HG02973 (cell line): ENCODE results near the gene ACSBG1.
"Not testable (repeated sequence)": the region's sequence is repeated elsewhere in the genome, so short reads cannot be mapped to it uniquely, and the experiment has no call there.

Source experiments
- ATAC-seq: cut with Tn5 transposase; IDR thresholded peaks from one replicate; pipeline ENCODE4 v1.9.1; 2021; ENCODE audit warnings: moderate library complexity; ENCODE audit not compliant: unreplicated experiment

ACSBG1 gene

DNA sequence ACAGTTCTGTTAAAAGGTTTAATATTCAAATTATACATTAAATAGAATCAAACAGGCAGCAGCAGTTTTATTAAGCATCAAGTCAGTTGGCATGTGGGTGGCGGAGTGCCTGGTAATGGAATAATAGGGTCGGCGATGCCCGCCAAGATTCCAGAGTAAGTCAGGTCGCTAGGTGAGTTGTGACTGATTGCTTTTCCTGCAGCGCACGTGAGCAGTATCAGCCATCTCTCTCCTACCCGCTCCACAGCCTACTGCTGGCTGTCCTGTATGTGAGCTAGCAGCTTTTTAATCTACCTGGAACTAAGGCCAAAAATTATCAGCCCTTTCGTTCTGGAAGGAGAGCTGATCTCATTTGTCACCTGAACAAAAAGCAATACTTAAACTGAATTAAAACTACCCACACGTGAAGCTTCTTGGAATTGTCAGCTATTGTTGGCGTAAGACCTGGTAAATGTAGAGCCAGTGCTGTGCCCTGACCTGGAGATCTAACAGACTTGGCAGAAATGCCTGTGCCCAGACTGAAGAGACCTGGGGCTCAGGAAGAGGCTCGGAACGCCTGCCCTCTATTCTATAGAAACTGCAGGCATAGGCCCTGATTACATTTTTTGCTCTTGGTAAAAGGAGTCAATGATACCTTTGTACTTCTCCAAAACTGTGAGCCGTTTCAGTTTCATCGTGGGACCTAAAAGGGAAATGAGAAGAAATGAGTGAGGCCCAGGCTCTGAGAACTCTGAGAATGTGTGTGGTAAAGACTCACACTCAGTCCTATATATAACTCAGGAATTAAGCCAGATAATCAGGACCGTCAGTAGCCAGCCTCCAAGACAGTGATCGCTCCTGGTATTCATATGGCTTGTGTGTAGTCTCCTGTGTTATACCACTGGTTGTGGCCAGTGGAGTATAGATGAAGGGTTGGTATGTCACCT is 63.3 kb downstream of the ACSBG1 start:
- peak; percentile 50 for ATAC-seq

DNA sequence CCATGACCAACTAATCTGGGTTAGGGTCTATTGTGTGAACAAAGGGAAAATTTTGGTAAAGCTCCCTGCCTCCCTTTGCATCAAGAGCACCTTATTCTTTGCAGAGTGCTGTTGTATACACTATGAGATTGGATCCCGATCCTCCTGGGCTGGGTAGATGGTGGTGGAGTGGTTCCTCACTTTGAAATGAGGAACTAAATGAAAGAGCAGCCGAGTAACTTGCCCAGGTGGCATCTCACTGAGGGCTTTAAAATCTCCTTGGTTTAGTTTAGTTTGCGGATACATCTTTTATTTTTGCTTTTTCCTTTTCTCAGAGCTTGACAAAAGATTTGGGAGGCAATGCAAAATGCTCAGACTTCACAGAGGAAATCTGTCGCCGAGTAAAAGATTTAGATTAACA is 65.8 kb downstream of the ACSBG1 start:
- ATAC-seq: no peak

DNA sequence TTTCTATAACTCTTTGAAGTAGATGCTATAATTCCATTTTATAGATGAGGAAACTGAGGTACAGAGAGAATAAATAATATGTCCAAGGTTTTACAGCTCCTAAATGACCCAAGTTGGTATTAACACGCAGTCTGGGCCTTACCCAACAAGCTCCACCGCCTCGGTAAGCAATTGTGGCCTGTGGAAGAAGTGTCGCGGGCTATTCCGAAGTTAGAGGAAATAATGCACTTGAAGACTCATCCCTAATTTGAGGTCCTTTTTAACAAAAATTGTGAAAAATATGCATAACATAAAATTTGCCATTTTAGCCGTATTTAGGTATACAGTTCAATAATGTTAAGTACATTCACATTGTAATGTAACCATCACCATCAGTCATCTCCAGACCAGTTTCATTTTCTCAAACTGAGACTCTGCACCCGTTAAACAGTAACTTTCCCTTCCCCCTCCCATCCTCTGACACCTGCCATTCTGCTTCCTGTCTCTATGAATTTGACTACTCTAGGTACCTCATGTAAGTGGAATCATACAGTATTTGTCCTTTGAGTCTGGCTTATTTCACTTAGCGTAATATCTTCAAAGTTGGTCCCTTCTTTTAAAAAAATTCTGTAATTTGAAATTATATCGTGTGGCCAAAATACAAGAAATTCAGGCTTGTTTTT is 67.0 kb downstream of the ACSBG1 start:
- peak; percentile 70 for ATAC-seq

DNA sequence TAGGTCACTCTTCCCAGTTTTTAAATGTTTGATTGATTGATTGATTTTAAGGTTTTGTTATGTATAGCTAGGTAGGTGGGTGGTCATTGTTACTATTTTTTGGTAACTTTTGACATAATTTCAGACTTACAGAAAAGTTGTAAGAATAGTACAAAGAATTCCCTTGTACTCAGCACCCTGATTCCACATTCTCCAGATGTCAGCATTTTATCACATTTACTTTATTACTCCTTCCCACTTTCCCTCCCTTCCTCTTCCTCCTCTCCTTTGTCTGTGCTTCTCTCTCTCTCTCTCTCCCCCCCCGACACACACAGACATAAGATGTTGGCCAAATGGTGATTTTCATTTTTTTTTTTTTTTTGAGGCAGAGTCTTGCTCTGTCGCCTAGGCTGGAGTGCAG is 70.4 kb downstream of the ACSBG1 start:
- ATAC-seq: no peak

DNA sequence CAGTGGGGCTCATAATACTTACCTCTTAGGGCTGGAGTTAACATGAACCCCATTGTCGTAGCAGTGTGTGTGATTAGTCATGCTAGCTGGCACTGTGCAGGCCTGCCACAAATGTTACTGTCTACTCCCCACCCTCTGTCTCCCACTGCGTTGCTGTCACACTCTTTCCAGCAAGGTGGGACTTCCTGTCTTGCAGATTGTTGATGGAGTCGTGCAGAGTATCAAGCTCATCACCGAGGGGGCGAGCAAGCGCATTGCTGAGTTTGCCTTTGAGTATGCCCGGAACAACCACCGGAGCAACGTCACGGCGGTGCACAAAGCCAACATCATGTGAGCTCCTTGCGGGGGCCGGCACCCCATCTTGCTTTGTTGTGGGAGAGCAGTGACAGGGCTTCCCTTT is 72.3 kb downstream of the ACSBG1 start:
- ATAC-seq: no peak

DNA sequence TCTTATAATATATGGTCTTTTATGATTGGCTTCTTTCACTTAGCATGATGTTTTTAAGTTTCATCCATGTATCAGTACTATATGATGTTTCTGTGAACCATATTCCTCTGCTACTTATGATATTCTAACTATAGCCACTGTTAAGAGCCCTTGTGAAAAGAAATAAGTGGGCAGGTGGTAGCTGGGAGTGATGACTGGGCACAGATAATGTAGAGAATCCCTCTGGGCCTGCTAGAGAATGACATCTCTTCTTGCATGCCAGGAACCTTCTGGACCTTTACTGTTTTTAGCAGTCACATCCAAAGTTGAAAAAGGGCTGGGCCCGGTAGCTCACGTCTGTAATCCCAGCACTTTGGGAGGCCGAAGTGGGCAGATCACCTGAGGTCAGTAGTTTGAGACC is 75.0 kb downstream of the ACSBG1 start:
- ATAC-seq: no peak

DNA sequence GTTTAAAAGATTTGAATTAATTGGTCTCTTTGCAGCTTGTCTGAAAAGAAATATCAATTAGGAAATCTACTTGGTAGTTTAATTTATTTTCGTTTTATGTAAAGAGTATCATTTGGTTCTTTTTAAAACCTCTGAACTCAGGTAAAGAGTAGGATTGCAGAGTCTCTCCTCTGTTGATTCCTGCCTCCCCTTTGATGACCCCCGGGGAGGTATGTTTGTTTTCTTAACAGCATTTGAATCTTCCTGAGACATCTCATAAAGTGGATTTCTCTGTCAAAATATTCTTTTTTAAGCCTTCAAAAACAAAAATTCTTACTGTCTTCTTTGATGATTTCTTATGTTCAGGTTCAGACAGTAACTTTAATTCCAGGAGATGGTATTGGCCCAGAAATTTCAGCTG is 77.2 kb downstream of the ACSBG1 start:
- no peak for ATAC-seq

DNA sequence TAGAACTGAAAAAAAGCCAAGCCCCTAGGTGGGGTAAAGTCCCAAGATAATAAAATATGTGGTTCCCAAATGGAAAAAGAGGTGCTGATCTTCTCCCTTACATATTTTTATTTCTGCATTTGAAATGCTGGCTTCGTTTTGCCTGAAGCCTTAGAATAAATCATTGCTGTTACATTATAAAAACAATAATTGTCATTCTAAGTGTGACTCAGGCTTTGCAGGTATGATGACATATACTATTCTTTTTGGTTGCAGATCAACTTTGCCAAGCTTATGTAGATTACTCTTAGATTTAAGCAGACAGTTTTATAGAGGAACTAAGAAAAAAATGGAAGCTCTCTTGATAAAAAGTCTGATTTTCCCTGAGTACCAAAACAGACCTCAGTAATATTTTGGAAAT is 77.7 kb downstream of the ACSBG1 start:
- ATAC-seq: no peak

DNA sequence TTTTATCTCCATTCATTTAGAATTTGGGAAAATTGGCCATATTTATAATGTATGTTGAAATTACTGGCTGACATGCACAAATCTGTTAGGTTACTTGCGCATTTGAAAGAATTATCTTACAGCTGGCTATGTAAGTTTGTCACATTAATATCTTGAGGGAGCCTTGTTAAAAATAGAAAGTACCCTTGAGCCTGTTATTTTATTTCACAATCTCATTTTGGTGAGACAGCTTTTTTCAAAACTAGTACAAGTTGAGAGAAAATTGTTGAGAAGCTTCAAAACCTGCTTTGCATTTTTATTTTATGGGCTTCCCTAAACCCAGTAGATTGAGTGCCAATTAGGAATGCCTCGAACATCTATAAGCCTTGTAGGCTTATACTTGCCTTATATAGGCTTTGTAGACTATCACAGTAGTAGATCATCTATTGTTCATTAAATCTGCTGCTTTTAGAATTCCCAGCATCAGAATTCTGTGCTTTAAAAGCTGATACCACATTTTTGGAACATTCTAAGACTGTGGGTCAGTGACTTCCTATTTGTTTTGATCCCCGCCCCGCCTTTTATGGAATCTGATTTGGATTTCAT is 78.9 kb downstream of the ACSBG1 start:
- no peak for ATAC-seq

DNA sequence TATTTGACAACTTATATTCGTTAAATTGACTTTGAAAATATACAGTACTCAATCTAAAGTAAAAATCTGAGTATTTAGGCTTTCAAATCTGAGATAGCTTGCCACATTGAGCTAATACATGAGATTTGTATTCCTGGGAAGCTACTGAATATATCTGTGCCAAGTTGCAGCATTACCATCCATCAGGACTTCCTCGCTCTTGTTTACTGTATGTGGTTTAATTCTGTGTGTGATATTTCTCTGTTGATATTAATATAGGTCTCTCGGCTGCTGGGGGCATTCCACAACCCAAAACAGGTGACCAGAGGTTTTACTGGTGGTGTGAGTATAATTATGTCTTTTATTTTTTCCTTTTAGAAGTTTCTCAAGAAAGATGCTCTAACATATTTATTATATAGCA is 79.4 kb downstream of the ACSBG1 start:
- no peak for ATAC-seq

DNA sequence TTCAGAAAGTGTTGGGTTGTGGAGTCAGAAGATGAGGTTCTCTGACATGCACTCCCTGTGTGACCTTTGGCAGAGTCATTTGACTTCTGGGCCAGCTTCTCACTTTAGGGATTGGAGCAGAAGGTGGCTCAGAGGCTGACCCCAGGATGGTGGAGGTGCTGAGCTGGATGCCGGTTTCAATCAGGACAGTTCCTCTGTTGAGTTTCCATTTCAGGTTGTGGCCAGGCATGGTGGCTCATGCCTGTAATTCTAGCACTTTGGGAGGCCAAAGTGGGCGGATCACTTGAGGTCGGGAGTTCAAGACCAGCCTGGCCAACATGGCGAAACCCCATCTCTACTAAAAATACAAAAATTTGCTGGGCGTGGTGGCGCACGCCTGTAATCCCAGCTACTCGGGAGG is 83.3 kb downstream of the ACSBG1 start:
- ATAC-seq: not testable (repeated sequence)

DNA sequence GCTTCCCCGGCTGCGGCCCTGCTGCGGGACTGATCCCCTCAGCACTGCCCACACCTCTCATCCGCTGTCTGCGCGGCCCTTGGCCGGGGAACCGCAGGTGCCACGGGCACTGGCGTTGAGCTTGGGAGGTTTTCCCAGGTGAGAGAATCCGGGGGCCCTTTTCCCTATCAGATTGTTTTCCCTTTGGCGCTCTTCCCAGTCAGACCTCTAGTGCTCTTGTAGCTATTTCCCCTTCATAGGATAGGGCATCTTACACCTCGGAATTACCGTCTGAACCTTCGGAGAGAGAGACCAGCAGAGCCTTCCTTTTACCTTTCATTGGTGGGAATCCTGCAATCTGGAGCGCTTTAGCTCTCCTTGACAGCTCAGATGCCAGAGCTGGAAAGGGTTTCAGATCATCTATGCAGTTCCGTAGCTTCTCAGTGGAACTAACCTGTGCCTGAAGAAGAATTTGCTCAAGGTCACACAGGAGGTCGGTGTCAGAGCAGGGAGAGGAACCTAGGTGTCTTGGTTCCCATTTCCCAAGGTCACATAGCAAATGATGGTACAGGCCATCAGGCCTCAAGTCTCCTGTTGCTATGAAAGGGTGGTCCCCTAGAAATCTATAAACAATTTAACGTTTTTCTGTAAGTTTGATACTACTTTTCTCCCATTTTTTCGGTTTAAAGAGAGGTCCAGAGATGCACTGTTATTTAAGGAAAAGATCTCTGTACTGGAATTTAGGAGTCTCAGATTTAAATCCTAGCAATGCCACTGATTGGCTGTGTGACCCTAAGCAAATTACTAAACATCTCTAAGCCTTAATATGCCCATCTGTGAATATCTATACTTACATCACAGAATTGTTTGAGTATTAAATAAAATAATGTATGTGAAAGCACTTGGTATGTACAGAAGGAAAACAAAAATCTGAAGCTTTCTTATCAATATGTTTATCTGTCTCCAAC is 84.3 kb downstream of the ACSBG1 start:
- no peak for ATAC-seq

DNA sequence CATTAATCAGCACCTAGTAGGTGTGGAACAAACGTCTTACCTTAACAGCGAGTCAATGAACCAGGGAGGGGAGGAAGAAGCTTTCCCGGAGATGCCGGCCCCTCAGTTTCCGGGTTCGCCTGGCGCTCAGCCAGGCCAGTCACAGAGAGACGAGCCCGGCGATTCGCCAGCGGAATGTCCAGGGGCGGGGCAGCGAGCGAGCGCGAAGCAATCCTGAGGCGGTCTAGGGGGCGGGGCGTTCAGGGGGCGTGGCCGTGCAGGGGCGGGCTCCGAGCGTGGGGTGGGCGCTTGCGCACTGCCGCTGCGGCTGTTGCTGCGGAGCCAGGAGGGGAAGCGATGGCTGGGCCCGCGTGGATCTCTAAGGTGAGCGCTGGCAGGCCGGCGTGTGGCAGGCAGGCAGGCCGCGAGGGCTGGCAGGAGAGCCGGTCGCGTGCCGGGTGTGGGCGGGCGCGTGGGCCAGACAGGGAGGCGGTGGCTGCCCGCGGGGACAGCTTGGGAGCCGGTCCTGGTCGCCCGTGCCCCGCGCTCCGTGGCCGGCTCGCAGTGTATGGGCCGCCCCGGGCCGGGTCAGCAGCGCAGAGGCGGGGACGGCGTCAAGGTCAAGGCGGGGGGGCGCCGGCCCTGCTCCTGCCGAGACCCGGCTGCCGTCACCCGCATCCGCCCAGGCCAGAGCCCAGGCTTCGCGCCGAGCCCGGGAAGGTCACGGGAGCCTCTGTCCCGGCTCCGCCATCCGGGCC is 85.1 kb downstream of the ACSBG1 start, which contains the start of gene IDH3A:
IDH3A (plus strand) TSS at position 295 of the 737 bp plus-strand sequence; CDS start at position 337, 42 bp downstream.
- ATAC-seq: peak; percentile 74

DNA sequence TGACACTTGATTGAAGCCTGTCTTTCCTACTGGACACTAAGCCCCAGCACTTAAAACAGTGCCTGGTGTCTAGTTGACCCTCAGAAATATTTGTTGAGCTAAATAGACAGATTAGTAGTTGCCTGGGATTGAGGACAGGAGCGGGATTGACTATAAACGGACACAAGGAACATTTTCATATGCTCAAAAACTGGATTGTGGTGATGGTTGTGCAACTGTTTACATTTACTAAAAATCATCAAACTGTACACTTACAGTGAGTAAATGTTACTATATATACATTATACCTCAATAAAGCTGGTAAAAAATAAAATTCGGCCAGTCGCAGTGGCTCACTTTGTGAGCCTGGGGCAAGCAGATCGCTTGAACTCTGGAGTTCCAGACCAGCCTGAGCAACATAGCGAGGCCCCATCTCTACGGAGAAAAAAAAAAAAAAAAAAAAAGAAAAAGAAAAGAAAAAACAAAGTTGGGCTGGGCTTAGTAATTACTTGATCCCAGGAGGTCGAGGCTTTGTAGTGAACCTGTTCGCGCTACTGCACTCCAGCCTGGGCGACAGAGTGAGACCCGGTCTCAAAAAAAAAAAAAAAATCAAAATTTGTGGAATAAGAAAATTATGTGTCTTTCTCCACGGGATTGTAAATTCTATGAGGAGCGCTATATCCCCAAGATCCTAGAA is 85.8 kb downstream of the ACSBG1 start:
- ATAC-seq: no peak

DNA sequence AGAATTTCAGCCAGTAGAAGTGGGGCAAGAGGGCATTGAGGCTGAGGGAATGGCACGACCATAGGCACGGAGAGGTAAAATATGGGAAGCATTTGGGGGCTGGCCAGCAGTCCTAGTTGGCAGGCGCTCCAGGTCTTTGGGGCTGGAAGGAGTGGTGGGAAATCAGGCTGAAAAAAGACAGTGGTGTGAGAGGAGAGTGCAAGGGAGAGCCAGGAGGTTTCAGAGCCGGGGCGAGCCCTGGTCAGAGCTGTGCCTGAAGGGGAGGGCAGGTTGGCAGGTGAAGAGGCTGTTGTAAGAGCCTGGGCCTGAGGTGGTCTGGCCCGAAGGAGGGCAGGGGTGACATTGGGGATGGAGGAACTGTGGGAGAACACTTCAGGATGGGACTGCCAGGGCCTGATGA is 86.8 kb downstream of the ACSBG1 start:
- no peak for ATAC-seq

DNA sequence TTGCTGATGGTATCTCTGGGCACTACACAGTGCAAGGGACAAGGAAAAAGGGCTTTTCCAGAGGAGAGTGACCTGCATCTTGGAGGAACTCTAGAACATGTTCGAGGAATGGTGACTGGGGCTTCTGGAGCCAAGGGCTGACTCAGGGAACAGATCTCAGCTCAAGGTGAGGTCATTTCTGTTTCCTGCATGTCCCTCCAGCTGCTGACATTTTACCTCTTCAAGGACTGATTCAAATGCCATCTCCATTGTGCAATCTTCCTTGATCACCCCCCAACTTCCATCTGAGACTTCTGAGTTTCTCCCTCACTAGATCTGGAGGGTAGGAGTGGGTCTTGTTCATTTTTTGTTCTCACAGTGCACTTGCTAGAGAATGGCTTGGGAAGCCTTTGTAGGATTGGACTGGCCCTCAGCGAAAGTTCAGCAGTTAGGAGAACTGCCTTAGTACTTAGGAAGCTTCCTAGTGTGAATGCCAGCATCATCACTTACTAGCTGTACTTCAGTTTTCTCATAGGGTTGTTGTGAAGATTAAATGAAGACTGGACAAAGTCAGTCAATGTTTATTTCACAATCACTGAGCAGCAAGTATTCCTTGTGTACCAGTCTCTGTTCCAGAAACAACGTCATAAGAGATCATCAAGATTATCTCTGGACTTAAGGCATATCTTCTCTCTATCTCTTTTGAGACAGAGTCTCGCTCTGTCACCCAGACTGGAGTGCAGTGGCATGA is 87.8 kb downstream of the ACSBG1 start:
- ATAC-seq: no peak

DNA sequence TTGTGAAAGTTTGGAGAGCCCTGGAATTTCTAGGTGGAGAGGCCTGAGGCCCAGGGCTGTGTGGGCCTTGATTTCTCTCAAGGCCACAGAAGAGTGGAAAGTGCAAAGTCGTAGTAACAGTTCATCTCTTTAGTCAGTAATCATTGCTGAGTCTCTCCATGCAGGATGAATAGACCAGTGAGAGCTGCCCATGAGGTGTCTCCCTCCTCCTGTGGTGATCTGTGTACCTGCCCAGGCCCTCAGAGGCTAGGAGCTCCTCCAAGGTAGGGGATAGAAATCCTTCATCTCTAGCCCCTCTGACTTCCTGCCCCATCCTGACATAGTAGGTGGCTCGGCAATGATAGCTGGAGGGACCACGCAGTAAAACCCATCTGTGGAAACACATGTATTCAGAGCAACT is 92.0 kb downstream of the ACSBG1 start:
- no peak for ATAC-seq

DNA sequence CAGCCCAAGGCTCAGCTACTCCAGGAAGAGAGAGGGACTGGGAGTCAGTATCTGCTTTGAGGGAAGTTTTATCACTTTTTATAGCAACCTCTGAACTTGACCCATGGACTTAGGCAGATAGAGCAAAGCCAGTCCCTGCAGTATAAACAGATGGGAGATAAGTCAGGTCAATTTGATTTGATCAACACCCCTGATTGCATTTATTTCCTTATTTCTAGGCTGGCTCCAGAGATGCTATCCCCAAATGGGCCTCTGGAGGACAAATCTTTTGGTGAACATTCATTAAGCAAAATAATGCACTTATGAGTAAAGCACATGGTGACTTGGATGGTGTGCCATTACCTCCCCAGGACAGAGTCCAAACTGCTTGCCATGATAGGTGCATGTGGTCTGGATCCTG is 94.1 kb downstream of the ACSBG1 start:
- ATAC-seq: no peak

DNA sequence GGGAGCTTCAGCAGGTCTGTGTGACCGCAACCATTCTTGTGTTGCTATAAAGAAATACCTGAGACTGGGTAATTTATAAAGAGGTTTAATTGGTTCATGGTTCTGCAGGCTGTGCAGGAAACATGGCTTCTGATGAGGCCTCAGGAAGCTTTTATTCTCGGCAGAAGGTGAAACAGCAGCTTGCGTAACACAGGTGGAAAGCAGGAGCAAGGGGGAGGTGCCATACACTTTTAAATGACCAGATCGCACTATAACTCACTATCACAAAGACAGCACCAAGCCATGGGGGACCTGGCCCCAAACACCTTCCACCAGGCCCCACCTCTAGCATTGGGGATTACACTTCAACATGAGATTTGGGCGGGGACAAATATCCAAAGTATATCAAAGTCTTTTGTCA is 94.8 kb downstream of the ACSBG1 start:
- ATAC-seq: no peak
